PC-9 (cell line): Measurements from ENCODE around the gene HBG1.

Experiments used
- EZH2 ChIP-seq: fragments of 200-600 bp; sonication (generic); IDR thresholded peaks from 2 replicates; pipeline ENCODE4 v1.8.0; 2017; ENCODE audit warnings: antibody characterized with exemption, low read depth
- TF ChIP-seq, protein P1 (sequence below): fragments of 200-600 bp; sonication (generic); conservative IDR thresholded peaks from 2 replicates; pipeline ENCODE4 v1.6.1; 2017; ENCODE audit warnings: mixed run types, antibody characterized with exemption, mild to moderate bottlenecking, moderate library complexity

DNA sequence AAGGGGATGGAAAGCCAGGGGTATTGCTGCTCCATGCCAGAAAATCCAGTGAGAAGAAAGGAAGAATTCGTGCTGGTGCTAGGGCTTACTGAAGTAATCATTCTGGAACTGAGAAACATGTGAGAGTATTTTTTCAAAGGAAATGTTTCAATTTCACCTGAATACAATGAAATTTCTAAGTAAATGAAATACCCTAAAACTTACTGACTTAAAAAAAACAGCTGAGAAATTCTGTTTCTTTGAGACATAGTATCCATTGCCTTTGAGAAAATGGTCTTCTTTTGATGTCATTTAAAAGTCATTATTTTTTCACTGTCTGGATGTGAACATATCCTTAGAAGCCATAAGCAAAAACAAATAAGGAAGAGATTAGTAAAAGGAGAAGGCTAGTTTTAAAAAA lies 49.1 kb downstream of the HBG1 start, which contains the start of gene OR51V1:
- TF ChIP-seq, protein P1, sequence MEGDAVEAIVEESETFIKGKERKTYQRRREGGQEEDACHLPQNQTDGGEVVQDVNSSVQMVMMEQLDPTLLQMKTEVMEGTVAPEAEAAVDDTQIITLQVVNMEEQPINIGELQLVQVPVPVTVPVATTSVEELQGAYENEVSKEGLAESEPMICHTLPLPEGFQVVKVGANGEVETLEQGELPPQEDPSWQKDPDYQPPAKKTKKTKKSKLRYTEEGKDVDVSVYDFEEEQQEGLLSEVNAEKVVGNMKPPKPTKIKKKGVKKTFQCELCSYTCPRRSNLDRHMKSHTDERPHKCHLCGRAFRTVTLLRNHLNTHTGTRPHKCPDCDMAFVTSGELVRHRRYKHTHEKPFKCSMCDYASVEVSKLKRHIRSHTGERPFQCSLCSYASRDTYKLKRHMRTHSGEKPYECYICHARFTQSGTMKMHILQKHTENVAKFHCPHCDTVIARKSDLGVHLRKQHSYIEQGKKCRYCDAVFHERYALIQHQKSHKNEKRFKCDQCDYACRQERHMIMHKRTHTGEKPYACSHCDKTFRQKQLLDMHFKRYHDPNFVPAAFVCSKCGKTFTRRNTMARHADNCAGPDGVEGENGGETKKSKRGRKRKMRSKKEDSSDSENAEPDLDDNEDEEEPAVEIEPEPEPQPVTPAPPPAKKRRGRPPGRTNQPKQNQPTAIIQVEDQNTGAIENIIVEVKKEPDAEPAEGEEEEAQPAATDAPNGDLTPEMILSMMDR, result no peak
- TF ChIP-seq EZH2, result no peak
